VCaP (cell line): Measurements from ENCODE around the gene FURIN.
"Not testable (repeated sequence)": the region's sequence is repeated elsewhere in the genome, so short reads cannot be mapped to it uniquely, and the experiment has no call there.

Source experiments
- H3K27ac ChIP-seq: fragments of 450-650 bp; 2 replicates; pipeline ENCODE4 v1.5.1; 2017
- CTCF ChIP-seq: fragments of 450-650 bp; conservative IDR thresholded peaks from 2 replicates; pipeline ENCODE4 v1.5.1; 2017; ENCODE audit warnings: mild to moderate bottlenecking, moderate library complexity

FURIN gene

GRCh38 chr15:90907838-90908507 is 39.6 kb downstream of the FURIN start:
- no peak overlapping the region; the same call in 1 of the 2 replicates for H3K27ac ChIP-seq
- no peak for TF ChIP-seq CTCF

- not testable (repeated sequence) for H3K27ac ChIP-seq
These were observed 41.1 kb downstream of the FURIN start for GRCh38 chr15:90909449-90909848.

- no peak overlapping the region for H3K27ac ChIP-seq
- TF ChIP-seq CTCF, result no peak
These were observed 41.6 kb downstream of the FURIN start for GRCh38 chr15:90909976-90910375.

GRCh38 chr15:90910441-90911301 is 42.3 kb downstream of the FURIN start:
- TF ChIP-seq CTCF, result no peak
- no peak overlapping the region for H3K27ac ChIP-seq

- no peak overlapping the region for H3K27ac ChIP-seq
- TF ChIP-seq CTCF, result no peak
These were observed 42.9 kb downstream of the FURIN start for GRCh38 chr15:90911302-90911623.

- H3K27ac ChIP-seq, result no peak overlapping the region
These were observed 43.8 kb downstream of the FURIN start for GRCh38 chr15:90911906-90912769.

GRCh38 chr15:90912770-90913075 is 44.3 kb downstream of the FURIN start:
- H3K27ac ChIP-seq, result no peak overlapping the region
- TF ChIP-seq CTCF, result no peak

More at GRCh38 chr15:90911906-90912769, 43.8 kb downstream of the FURIN start:
- TF ChIP-seq CTCF, result no peak
